SK-N-SH treated with all-trans-retinoic acid at 6 μM for 48 hours (cell line): ENCODE measurements around the gene ZNF584.
"Not testable (repeated sequence)": the region's sequence is repeated elsewhere in the genome, so short reads cannot be mapped to it uniquely, and the experiment has no call there.

Experiments used
- ATAC-seq: fragments of 200-7000 bp; cut with Tn5 transposase; 3 replicates; pipeline ENCODE4 v1.9.1; 2020; ENCODE audit warnings: mild to moderate bottlenecking, moderate library complexity
- ARNTL ChIP-seq: fragments of 450-650 bp; formaldehyde crosslinking; IDR thresholded peaks from 2 replicates; pipeline ENCODE4 v1.5.0; 2020; ENCODE audit warnings: low read depth, mild to moderate bottlenecking, moderate library complexity, borderline replicate concordance
- ESRRG ChIP-seq: fragments of 250-450 bp; sonication (Bioruptor Pico); IDR thresholded peaks from 2 replicates; pipeline ENCODE4 v1.6.1; 2021; ENCODE audit warnings: mild to moderate bottlenecking
- GLIS3 ChIP-seq: fragments of 250-450 bp; sonication (Bioruptor Pico); IDR thresholded peaks from 2 replicates; pipeline ENCODE4 v1.5.0; 2020; ENCODE audit warnings: mild to moderate bottlenecking, moderate library complexity
- ISL1 ChIP-seq: fragments of 250-450 bp; sonication (Bioruptor Pico); IDR thresholded peaks from 2 replicates; pipeline ENCODE4 v2.1.2; 2022; ENCODE audit warnings: mild to moderate bottlenecking, moderate library complexity
- PPARA ChIP-seq: fragments of 250-450 bp; sonication (Bioruptor Pico); IDR thresholded peaks from 2 replicates; pipeline ENCODE4 v1.5.0; 2020; ENCODE audit warnings: mild to moderate bottlenecking, borderline replicate concordance
- RARB ChIP-seq: fragments of 250-450 bp; sonication (Bioruptor Pico); IDR thresholded peaks from 2 replicates; pipeline ENCODE4 v1.8.0; 2021; ENCODE audit warnings: mild to moderate bottlenecking, moderate library complexity
- TCF4 ChIP-seq: fragments of 250-450 bp; sonication (Bioruptor Pico); IDR thresholded peaks from 2 replicates; pipeline ENCODE4 v1.8.0; 2021; ENCODE audit warnings: mild to moderate bottlenecking, moderate library complexity, borderline replicate concordance
- TOX ChIP-seq: fragments of 250-450 bp; sonication (Bioruptor Pico); IDR thresholded peaks from 2 replicates; pipeline ENCODE4 v1.8.0; 2021; ENCODE audit warnings: mild to moderate bottlenecking, moderate library complexity, borderline replicate concordance
- ZFP3 ChIP-seq: fragments of 250-450 bp; sonication (Bioruptor Pico); IDR thresholded peaks from 2 replicates; pipeline ENCODE4 v1.5.0; 2020; ENCODE audit warnings: mild to moderate bottlenecking, moderate library complexity
- ZFP30 ChIP-seq: fragments of 450-650 bp; formaldehyde crosslinking; IDR thresholded peaks from 2 replicates; pipeline ENCODE4 v1.5.0; 2022; ENCODE audit warnings: mild to moderate bottlenecking, moderate library complexity
- ZNF70 ChIP-seq: fragments of 450-650 bp; formaldehyde crosslinking; IDR thresholded peaks from 2 replicates; pipeline ENCODE4 v1.5.0; 2020; ENCODE audit warnings: mild to moderate bottlenecking, moderate library complexity
- ZNF8 ChIP-seq: fragments of 450-650 bp; formaldehyde crosslinking; IDR thresholded peaks from 2 replicates; pipeline ENCODE4 v1.5.0; 2020; ENCODE audit warnings: mild to moderate bottlenecking, moderate library complexity
- TF ChIP-seq, protein P1 (sequence below): fragments of 250-450 bp; sonication (Bioruptor Pico); IDR thresholded peaks from 2 replicates; pipeline ENCODE4 v1.5.1; 2021; ENCODE audit warnings: mild to moderate bottlenecking, moderate library complexity
- TF ChIP-seq, protein P2 (sequence below): fragments of 250-450 bp; sonication (Bioruptor Pico); IDR thresholded peaks from 2 replicates; pipeline ENCODE4 v1.8.0; 2020; ENCODE audit warnings: mild to moderate bottlenecking, moderate library complexity, borderline replicate concordance
- TF ChIP-seq, protein P3 (sequence below): fragments of 250-450 bp; sonication (Bioruptor Pico); IDR thresholded peaks from 2 replicates; pipeline ENCODE4 v1.5.0; 2020; ENCODE audit warnings: mild to moderate bottlenecking, moderate library complexity

ZNF584 gene

GRCh38 chr19:58434217-58434616, 25.8 kb downstream of the ZNF584 start:
- TF ChIP-seq, protein P1, sequence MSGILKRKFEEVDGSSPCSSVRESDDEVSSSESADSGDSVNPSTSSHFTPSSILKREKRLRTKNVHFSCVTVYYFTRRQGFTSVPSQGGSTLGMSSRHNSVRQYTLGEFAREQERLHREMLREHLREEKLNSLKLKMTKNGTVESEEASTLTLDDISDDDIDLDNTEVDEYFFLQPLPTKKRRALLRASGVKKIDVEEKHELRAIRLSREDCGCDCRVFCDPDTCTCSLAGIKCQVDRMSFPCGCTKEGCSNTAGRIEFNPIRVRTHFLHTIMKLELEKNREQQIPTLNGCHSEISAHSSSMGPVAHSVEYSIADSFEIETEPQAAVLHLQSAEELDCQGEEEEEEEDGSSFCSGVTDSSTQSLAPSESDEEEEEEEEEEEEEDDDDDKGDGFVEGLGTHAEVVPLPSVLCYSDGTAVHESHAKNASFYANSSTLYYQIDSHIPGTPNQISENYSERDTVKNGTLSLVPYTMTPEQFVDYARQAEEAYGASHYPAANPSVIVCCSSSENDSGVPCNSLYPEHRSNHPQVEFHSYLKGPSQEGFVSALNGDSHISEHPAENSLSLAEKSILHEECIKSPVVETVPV: no peak
- no peak for TF ChIP-seq ZFP30 (CRISPR knock-in tag)
- TF ChIP-seq TOX (CRISPR knock-in tag): no peak
- no peak for TF ChIP-seq ARNTL (CRISPR knock-in tag)
- no peak for TF ChIP-seq ZNF8 (CRISPR knock-in tag)
- TF ChIP-seq ISL1: no peak
- TF ChIP-seq, protein P2, sequence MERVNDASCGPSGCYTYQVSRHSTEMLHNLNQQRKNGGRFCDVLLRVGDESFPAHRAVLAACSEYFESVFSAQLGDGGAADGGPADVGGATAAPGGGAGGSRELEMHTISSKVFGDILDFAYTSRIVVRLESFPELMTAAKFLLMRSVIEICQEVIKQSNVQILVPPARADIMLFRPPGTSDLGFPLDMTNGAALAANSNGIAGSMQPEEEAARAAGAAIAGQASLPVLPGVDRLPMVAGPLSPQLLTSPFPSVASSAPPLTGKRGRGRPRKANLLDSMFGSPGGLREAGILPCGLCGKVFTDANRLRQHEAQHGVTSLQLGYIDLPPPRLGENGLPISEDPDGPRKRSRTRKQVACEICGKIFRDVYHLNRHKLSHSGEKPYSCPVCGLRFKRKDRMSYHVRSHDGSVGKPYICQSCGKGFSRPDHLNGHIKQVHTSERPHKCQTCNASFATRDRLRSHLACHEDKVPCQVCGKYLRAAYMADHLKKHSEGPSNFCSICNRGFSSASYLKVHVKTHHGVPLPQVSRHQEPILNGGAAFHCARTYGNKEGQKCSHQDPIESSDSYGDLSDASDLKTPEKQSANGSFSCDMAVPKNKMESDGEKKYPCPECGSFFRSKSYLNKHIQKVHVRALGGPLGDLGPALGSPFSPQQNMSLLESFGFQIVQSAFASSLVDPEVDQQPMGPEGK (CRISPR knock-in tag): no peak
- TF ChIP-seq, protein P3, sequence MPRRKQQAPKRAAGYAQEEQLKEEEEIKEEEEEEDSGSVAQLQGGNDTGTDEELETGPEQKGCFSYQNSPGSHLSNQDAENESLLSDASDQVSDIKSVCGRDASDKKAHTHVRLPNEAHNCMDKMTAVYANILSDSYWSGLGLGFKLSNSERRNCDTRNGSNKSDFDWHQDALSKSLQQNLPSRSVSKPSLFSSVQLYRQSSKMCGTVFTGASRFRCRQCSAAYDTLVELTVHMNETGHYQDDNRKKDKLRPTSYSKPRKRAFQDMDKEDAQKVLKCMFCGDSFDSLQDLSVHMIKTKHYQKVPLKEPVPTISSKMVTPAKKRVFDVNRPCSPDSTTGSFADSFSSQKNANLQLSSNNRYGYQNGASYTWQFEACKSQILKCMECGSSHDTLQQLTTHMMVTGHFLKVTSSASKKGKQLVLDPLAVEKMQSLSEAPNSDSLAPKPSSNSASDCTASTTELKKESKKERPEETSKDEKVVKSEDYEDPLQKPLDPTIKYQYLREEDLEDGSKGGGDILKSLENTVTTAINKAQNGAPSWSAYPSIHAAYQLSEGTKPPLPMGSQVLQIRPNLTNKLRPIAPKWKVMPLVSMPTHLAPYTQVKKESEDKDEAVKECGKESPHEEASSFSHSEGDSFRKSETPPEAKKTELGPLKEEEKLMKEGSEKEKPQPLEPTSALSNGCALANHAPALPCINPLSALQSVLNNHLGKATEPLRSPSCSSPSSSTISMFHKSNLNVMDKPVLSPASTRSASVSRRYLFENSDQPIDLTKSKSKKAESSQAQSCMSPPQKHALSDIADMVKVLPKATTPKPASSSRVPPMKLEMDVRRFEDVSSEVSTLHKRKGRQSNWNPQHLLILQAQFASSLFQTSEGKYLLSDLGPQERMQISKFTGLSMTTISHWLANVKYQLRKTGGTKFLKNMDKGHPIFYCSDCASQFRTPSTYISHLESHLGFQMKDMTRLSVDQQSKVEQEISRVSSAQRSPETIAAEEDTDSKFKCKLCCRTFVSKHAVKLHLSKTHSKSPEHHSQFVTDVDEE (CRISPR knock-in tag): no peak
- TF ChIP-seq, all 23 proteins: peak for 0
- no peak for ATAC-seq

DNA sequence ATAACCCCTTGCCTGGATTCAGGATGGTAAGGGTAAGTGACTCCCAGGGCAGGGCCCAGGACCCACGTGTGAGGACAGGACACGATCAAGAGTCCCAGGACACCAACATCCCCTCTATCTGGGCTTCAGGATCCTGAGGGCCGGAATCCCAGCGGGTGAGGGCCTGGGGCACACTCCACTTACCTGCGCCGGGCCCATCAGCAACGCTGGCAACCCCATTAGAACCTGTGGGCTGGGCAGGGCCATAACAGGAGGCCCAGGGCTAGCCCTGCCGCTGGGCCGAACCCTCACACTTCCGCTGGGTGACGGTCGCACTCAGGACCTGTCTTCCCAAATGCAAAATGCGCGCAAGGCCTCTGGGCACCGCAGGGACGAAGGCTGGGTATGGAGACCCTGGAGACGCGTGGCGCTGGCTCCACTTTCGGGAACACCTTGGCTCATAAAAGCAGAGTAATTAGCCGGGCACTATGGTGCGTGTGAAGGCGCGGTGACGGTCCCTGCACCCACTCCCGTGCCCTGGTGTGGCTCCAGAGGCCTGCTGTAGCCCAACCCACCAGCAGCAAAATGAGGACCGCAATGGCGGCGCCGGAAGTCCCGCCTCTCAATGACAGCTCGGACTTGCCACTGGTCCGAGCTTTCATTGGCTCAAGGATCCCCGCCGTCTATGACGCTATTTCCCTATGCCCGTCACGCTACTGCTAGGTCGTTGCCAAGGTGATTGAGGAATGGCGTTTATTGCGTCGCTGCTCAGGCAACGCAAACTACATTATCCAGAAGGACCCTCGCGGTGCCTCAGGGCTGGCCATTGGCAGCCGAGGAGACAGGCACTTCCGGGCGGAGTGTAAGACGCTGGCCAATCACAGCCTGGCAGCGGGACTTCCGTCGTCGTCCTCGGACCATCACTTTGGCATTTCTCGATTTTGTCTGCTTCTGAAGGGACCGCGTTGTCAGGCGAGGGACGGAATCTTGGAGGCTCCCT, 31.4 kb downstream of the ZNF584 start, which contains the start of gene ZNF132:
ZNF132 (minus strand) TSS at position 578 of the 979 bp plus-strand sequence; CDS start at position 246, 332 bp downstream.
- ATAC-seq: peak; percentile 99
- no peak for TF ChIP-seq ESRRG (CRISPR knock-in tag)
- TF ChIP-seq ZFP3 (CRISPR knock-in tag): no peak
- no peak for TF ChIP-seq ISL1
- TF ChIP-seq RARB: no peak
- TF ChIP-seq PPARA (CRISPR knock-in tag): no peak
- no peak for TF ChIP-seq GLIS3 (CRISPR knock-in tag)
- TF ChIP-seq ZNF8 (CRISPR knock-in tag): no peak
- TF ChIP-seq, protein P2 (CRISPR knock-in tag): no peak
- TF ChIP-seq ZFP30 (CRISPR knock-in tag): no peak
- no peak for TF ChIP-seq TCF4
- TF ChIP-seq ZNF70 (CRISPR knock-in tag): no peak
- TF ChIP-seq, protein P3 (CRISPR knock-in tag): no peak
- no peak for TF ChIP-seq ARNTL (CRISPR knock-in tag)
- TF ChIP-seq, all 23 proteins: peak for 0

- TF ChIP-seq, protein P1: no peak
- no peak for TF ChIP-seq GLIS3 (CRISPR knock-in tag)
- no peak for ATAC-seq
Measured at GRCh38 chr19:58440556-58440955, 32.1 kb downstream of the ZNF584 start.

GRCh38 chr19:58442986-58443385, 34.5 kb downstream of the ZNF584 start:
- not testable (repeated sequence) for ATAC-seq

DNA sequence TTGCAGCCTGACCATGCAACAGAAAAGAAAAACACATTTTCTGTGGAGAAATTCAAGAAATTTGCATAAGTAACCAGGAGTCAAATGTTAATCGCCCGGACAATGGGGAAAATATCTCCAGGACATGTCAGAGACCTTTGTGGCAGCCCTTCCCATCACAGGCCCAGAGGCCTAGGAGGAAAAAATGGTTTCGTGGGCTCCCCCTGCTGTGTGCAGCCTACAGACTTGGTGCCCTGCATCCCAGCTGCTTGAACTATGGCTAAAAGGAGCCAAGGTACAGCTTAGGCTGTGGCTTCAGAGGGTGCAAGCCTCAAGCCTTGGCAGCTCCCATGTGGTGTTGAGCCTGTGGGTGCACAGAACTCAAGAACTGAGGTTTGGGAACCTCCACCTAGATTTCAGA, 40.4 kb downstream of the ZNF584 start:
- ATAC-seq: not testable (repeated sequence)

DNA sequence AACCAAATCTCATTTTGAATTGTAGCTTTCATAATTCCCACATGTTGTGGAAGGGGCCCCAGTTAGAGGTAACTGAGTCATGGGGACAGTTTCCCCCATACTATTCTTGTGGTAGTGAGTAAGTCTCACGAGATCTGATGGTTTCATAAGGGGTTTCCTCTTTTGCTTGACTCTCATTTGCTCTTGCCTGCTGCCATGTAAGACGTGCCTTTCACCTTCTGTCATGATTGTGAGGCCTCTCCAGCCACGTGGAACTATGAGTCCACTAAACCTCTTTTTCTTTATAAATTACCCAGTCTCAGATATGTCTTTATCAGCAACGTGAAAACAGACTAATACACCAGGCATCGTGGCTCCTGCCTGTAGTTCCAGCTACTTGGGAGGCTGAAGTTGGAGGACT, 41.5 kb downstream of the ZNF584 start:
- not testable (repeated sequence) for ATAC-seq
